GM18907 (cell line): ENCODE results near the gene CHCHD6.

Source experiments
- ATAC-seq: cut with Tn5 transposase; IDR thresholded peaks from one replicate; pipeline ENCODE4 v1.9.1; 2021; ENCODE audit warnings: mild to moderate bottlenecking, moderate library complexity; ENCODE audit not compliant: unreplicated experiment

Gene CHCHD6

DNA sequence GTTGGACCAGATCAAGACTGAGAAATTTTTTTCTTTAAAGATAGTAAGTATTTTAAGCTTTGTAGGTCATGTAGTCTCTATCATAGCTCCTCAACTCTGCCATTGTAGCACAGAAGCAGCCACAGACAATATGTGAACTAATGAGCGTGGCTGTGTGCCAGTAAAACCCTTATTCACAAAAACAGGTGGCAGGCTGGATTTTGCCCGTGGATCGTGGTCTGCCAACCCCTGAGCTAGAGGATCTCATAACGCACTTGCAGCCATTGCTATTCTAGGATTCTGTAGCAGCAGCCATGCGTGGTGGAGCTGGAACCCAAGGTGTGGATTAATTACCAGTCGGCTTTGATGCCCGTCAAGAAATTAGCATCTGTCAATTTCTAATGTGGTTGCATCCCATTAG is 210.2 kb downstream of the CHCHD6 start:
- ATAC-seq: no peak

DNA sequence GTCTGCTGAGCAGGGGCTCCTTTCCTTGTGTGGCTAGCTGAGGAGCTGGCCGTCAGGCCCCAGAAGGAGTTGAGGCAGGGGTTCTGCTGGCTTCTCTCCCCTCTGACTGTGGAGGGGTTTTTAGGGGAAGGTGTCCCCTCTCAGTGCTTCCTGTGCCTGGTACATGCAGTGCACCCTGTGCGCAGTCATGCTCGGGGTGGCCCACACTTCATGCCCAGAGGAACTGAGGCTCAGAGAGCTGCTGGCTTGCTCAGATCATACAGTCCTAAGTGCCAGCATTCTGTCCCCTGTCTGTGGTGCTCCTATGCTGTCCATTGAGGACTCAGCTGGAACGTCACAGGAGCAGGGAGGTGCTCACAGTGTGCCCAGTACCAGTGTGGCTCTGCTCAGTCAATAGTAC is 211.0 kb downstream of the CHCHD6 start:
- ATAC-seq: no peak

GRCh38 chr3:126916546-126916945 is 212.5 kb downstream of the CHCHD6 start:
- ATAC-seq: no peak

- ATAC-seq: no peak
These were observed 213.3 kb downstream of the CHCHD6 start for GRCh38 chr3:126917232-126917804.

GRCh38 chr3:126918355-126918821 is 214.3 kb downstream of the CHCHD6 start:
- ATAC-seq: no peak

GRCh38 chr3:126921085-126921824 is 217.2 kb downstream of the CHCHD6 start:
- no peak for ATAC-seq

- no peak for ATAC-seq
These were observed 218.4 kb downstream of the CHCHD6 start for GRCh38 chr3:126922466-126922865.

GRCh38 chr3:126923423-126923822 is 219.4 kb downstream of the CHCHD6 start:
- no peak for ATAC-seq

DNA sequence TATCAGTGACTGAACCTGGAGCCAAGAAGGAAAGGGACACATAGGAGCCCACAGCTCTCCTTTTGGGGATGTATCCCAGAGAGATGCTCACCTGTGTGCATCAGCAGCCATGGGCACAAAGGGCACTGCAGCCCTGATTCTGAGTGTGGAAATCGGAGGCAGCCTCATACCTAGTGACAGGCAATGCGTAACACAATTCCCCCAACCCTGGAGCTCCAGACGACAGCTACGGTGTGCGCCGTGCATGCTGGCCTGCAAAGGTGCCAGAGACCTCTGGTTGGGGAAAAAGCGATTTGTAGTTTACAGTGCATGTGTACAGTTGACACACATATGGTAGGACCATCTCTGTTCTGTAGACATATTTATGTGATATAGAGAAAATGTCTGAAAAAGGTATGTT is 219.9 kb downstream of the CHCHD6 start:
- no peak for ATAC-seq

- no peak for ATAC-seq
These were observed 220.4 kb downstream of the CHCHD6 start for GRCh38 chr3:126924458-126924857.

- ATAC-seq: no peak
These were observed 221.6 kb downstream of the CHCHD6 start for GRCh38 chr3:126925411-126926171.

GRCh38 chr3:126926684-126927400 is 222.8 kb downstream of the CHCHD6 start:
- no peak for ATAC-seq

- no peak for ATAC-seq
These were observed 223.3 kb downstream of the CHCHD6 start for GRCh38 chr3:126927401-126927750.

- ATAC-seq: no peak
These were observed 223.8 kb downstream of the CHCHD6 start for GRCh38 chr3:126927846-126928245.

DNA sequence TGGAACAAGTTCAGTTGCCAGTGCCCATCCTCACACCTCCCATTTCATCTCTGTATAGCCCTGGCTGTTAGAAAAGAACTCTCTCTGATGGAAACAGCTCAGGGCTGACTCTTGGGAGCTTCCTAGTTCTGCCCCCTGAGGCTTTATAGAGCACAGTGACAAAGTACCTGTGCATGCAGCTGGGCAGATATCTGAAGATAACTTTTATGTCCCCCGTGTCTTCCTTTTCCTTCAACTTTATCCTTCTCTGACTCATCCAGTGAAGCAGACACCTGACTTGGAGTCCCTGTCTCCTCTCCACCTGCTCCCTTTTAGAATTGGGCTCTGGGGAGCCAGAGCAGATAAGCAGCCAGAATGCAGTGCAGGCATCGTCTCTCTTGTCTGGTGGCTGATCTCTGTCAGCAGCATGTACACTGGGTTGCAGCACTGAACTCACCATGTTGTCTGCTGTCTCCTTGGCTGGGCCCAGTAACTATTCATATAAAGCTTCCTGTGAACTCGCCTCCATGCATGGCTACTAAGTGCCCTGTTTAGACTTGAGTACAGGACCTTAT is 225.0 kb downstream of the CHCHD6 start:
- ATAC-seq: no peak

GRCh38 chr3:126930936-126931600 is 227.0 kb downstream of the CHCHD6 start:
- ATAC-seq: no peak

GRCh38 chr3:126931806-126932187 is 227.8 kb downstream of the CHCHD6 start:
- ATAC-seq: no peak

GRCh38 chr3:126932188-126932931 is 228.3 kb downstream of the CHCHD6 start:
- no peak for ATAC-seq

DNA sequence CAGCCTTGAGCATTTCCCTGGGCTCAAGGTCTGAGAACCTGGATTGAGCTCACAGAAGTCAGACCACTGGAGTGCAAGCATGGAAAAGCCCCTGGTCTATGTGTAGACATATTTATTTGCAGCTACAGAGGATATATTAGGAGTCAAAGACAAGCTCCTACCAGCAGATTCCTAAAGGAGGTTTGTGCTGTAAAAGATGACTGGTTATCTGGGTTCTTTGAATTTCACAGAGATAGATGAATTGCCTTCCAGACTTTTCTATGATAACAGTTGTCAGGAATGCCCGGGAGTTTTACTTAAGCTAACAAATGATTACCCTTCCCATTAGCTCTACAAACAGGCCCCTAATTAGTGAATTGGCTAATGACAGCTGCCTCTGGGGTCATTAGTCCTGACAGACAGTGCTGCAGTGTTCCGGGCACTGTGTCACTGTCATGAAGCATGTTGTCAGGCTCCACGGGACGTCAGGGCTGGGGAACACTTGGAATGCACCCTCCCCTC is 230.0 kb downstream of the CHCHD6 start:
- ATAC-seq: no peak

DNA sequence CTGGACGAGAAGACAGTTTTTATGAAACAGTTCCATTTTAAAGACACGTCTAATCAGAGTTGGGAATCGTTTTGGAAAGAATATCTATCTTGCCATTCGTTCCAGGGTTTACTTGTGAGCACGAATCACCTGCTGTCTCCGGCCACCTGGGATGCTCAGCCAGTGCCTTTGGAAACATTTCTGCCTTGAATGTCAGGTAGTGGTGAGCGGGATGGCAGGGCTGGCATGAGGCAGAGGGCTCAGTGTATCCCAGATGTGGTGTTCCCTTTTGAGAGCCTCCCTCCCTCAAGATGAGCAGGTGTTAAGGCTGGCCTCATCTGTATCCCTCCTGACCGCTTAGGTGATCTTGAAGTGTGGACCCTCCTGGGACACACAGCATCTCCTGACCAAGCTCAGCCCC is 231.0 kb downstream of the CHCHD6 start:
- ATAC-seq: no peak
